B cell (primary cell): ENCODE measurements around the gene WDR41. TPM values are rescaled to one million over a fixed set of nuclear protein-coding genes. Genes with fewer than 3 reads are reported as not detected.
"Not testable (repeated sequence)": the region's sequence is repeated elsewhere in the genome, so short reads cannot be mapped to it uniquely, and the experiment has no call there.

Experiments used
- ATAC-seq: fragments of 200-7000 bp; cut with Tn5 transposase; one replicate; pipeline ENCODE4 v1.10.0; 2021; ENCODE audit warnings: low read depth, mild to moderate bottlenecking, moderate number of reproducible peaks, moderate library complexity
- CTCF ChIA-PET: fragments of 350-600 bp; sonication (Branson Sonifier 250); formaldehyde crosslinking; loops from one replicate; lab custom pipeline; 2021; ENCODE audit warnings: antibody characterized with exemption, inconsistent platforms; lab: Charles Lee
- POLR2A ChIA-PET: fragments of 350-600 bp; sonication (Branson Sonifier 250); formaldehyde crosslinking; loops from one replicate; lab custom pipeline; 2021; ENCODE audit warnings: antibody characterized with exemption; lab: Charles Lee
- DNase-seq: peaks from one replicate; pipeline ENCODE4 v3.0.0; 2013
- H2AFZ ChIP-seq: 2 replicates; pipeline ENCODE4 v1.6.1; 2012; ENCODE audit warnings: mild to moderate bottlenecking, low read depth, low read length; ENCODE audit not compliant: insufficient read depth, poor library complexity, severe bottlenecking
- H3K27ac ChIP-seq, 2 donors: 1 replicate in 1 of 2; 2 replicates in 1 of 2; pipeline ENCODE4 v1.5.1; 2012 to 2013; ENCODE audit warnings: low read length in 2 of 2, mild to moderate bottlenecking in 2 of 2, moderate library complexity in 1 of 2
- H3K27me3 ChIP-seq, 4 experiments: fragments of 200-600 bp in 1 of 4; sonication (generic) in 1 of 4; replicated peaks in 1 of 4; 1 replicate in 2 of 4; 2 replicates in 2 of 4; pipeline versions ENCODE4 v1.6.1 to v1.7.0; 2013 to 2016; ENCODE audit warnings: low read length in 3 of 4, mild to moderate bottlenecking in 2 of 4, mixed read lengths in 1 of 4, moderate library complexity in 1 of 4; ENCODE audit not compliant: insufficient read depth in 4 of 4, control insufficient read depth in 3 of 4; ENCODE audit errors: control extremely low read depth in 1 of 4
- H3K36me3 ChIP-seq, 2 experiments: replicated peaks in 1 of 2; 1 replicate in 1 of 2; 2 replicates in 1 of 2; pipeline versions ENCODE4 v1.6.1 to v1.7.1; 2013; ENCODE audit warnings: low read length in 1 of 2; ENCODE audit not compliant: insufficient read depth in 2 of 2, control insufficient read depth in 1 of 2; ENCODE audit errors: control extremely low read depth in 1 of 2, extremely low read depth in 1 of 2
- H3K4me1 ChIP-seq, 2 donors: fragments of 200-600 bp in 1 of 2; sonication (generic) in 1 of 2; 1 replicate in 1 of 2; 2 replicates in 1 of 2; pipeline versions ENCODE4 v1.5.1 to v1.6.1; 2013 to 2017; ENCODE audit warnings: low read length in 2 of 2; ENCODE audit not compliant: control insufficient read depth in 2 of 2, insufficient read depth in 2 of 2
- H3K4me2 ChIP-seq: replicated peaks from 2 replicates; pipeline ENCODE3; 2012; ENCODE audit warnings: mild to moderate bottlenecking, low read depth, low read length; ENCODE audit not compliant: poor library complexity, severe bottlenecking
- H3K4me3 ChIP-seq, 5 experiments: fragments of 200-600 bp in 1 of 5; sonication (generic) in 1 of 5; 1 replicate in 3 of 5; 2 replicates in 2 of 5; pipeline versions ENCODE4 v1.5.1 to v1.7.0; 2011 to 2016; ENCODE audit warnings: low read length in 4 of 5, mild to moderate bottlenecking in 4 of 5, low read depth in 2 of 5, control low read depth in 1 of 5, moderate library complexity in 1 of 5; ENCODE audit not compliant: insufficient read depth in 1 of 5; ENCODE audit errors: control extremely low read depth in 1 of 5, extremely low read depth in 1 of 5
- H3K79me2 ChIP-seq: fragments of 200-600 bp; sonication (generic); one replicate; pipeline ENCODE4 v1.6.0; 2016; ENCODE audit warnings: low read length; ENCODE audit not compliant: control insufficient read depth, insufficient read depth
- H3K9ac ChIP-seq: fragments of 200-600 bp; sonication (generic); 2 replicates; pipeline ENCODE4 v1.6.1; 2017; ENCODE audit warnings: mild to moderate bottlenecking, low read length, moderate library complexity
- H3K9me3 ChIP-seq, 3 donors: one replicate each; pipeline versions ENCODE4 v1.6.1 to v1.7.1; 2013; ENCODE audit warnings: low read length in 2 of 3; ENCODE audit not compliant: control insufficient read depth in 2 of 3, insufficient read depth in 1 of 3; ENCODE audit errors: control extremely low read depth in 1 of 3
- H4K20me1 ChIP-seq: 2 replicates; pipeline ENCODE4 v1.6.0; 2012; ENCODE audit warnings: mild to moderate bottlenecking, low read length; ENCODE audit not compliant: insufficient read depth, control insufficient read depth, poor library complexity, severe bottlenecking
- H3K27ac Mint-ChIP-seq: one replicate; pipeline ENCODE4 v1.8.0; 2021; ENCODE audit warnings: mixed read lengths
- H3K27me3 Mint-ChIP-seq: one replicate; pipeline ENCODE4 v1.8.0; 2021; ENCODE audit warnings: mixed read lengths
- H3K4me1 Mint-ChIP-seq: one replicate; pipeline ENCODE4 v1.8.0; 2021; ENCODE audit warnings: mixed read lengths
- H3K4me3 Mint-ChIP-seq: one replicate; pipeline ENCODE4 v1.8.0; 2021; ENCODE audit warnings: mixed read lengths
- H3K9me3 Mint-ChIP-seq: one replicate; pipeline ENCODE4 v1.8.0; 2022; ENCODE audit warnings: mixed read lengths; ENCODE audit not compliant: insufficient read depth
- CTCF ChIP-seq: fragments of 200-600 bp; IDR thresholded peaks from one replicate; pipeline ENCODE4 v1.8.0; 2022; ENCODE audit warnings: antibody characterized with exemption, mild to moderate bottlenecking
- EZH2 ChIP-seq: IDR thresholded peaks from 2 replicates; pipeline ENCODE4 v1.6.1; 2012; ENCODE audit warnings: borderline replicate concordance, low read depth, mild to moderate bottlenecking, moderate library complexity, low read length; ENCODE audit not compliant: insufficient read depth, poor library complexity, severe bottlenecking
- WGBS: methylation state at CpG from one replicate; pipeline ENCODE4 v1.1.5; 2013; ENCODE audit warnings: missing lambda C conversion rate; ENCODE audit not compliant: insufficient coverage; 5-methylcytosine and 5-hydroxymethylcytosine counted together
- intact Hi-C: fragments of 100-400 bp; cut with micrococcal nuclease; formaldehyde crosslinking; loops from one replicate; pipeline ENCODE4 v1.10.0; 2022
- polyA plus RNA-seq: library from polyadenylated mRNA; depleted of rRNA; stranded (reverse); fragments of >200 nt; gene quantifications from 2 replicates; pipeline ENCODE4 v1.2.3, GENCODE V29; 2012
- total RNA-seq, 2 donors: library from RNA; stranded (reverse); fragments of 120-200 nt in 1 of 2; gene quantifications; 1 replicate in 1 of 2; 2 replicates in 1 of 2; pipeline versions ENCODE4 v1.2.3 to v1.2.4, GENCODE V29; 2013 to 2022

The WDR41 gene
- total and polyA plus RNA-seq, 2 donors (not counting 1 experiment from before 2014, with no cell fraction given) = 9.0 to 30.6 TPM

- H3K36me3 ChIP-seq, H3K79me2 ChIP-seq, intact Hi-C loops, H3K27me3 Mint-ChIP-seq, H3K4me1 ChIP-seq, DNase-seq, H3K9me3 ChIP-seq, H3K9ac ChIP-seq, H3K27me3 ChIP-seq, H3K27ac Mint-ChIP-seq, ATAC-seq, CTCF ChIA-PET, H3K27ac ChIP-seq, POLR2A ChIA-PET, H2AFZ ChIP-seq, H4K20me1 ChIP-seq, H3K4me2 ChIP-seq, H3K4me3 Mint-ChIP-seq, H3K9me3 Mint-ChIP-seq, H3K4me3 ChIP-seq: not testable (repeated sequence)
- H3K4me1 Mint-ChIP-seq = peaks cover 18% of the 10 kb centered on the region
- WGBS = no CpG with 5 or more reads among the region's 3 CpGs
Measured at GRCh38 chr5:77468875-77469274, 23.2 kb downstream of the WDR41 start.

GRCh38 chr5:77463905-77464304, 28.2 kb downstream of the WDR41 start:
- Histone ChIP-seq H4K20me1 (no peaks in the 10 kb centered on the region), H3K9ac (no peak overlapping the region), H3K4me2 (no peak overlapping the region), H3K4me3 (no peak overlapping the region), H3K36me3 (peaks cover 0 to 2% of the 10 kb centered on the region in 2 experiments), H3K27me3 (no peaks in the 10 kb centered on the region), H3K4me1 (no peaks in the 10 kb centered on the region), H3K9me3 (no peaks in the 10 kb centered on the region), H3K79me2 (no peaks in the 10 kb centered on the region), H2AFZ (no peak overlapping the region), H3K27ac (no peak overlapping the region)
- ATAC-seq = no peak
- no CpG with 5 or more reads among the region's 1 CpG for WGBS
- TF ChIP-seq EZH2 (no peak), CTCF (no peak)
- H3K27me3 Mint-ChIP-seq = no peaks in the 10 kb centered on the region
- peaks cover 15% of the 10 kb centered on the region for H3K4me1 Mint-ChIP-seq
- no peak overlapping the region for H3K27ac Mint-ChIP-seq
- intact Hi-C loops = no loop called here
- no peak overlapping the region for H3K4me3 Mint-ChIP-seq
- ChIA-PET CTCF (interaction anchor here (0.7 to 2.2 kb wide), 2 partner anchors 29 to 118 kb away, joined by 3 to 9 read pairs; partner anchors contain the start of gene WDR41), POLR2A (no interaction called here)
- no peaks in the 10 kb centered on the region for H3K9me3 Mint-ChIP-seq
- DNase-seq = no peak
